ENCODE results near the gene P2RX2.

The P2RX2 gene

GRCh38 chr12:132604151-132604618 is 14.4 kb upstream of the P2RX2 start:
- DNase-seq = no peak

GRCh38 chr12:132604668-132605441 is 13.7 kb upstream of the P2RX2 start:
- DNase-seq = no peak

- no peak for DNase-seq
These were observed 12.7 kb upstream of the P2RX2 start for GRCh38 chr12:132605892-132606291.

- peak; percentile 50 for DNase-seq
These were observed 12.1 kb upstream of the P2RX2 start for GRCh38 chr12:132606466-132606865.

- DNase-seq = no peak
These were observed 11.6 kb upstream of the P2RX2 start for GRCh38 chr12:132606927-132607326.

- no peak for DNase-seq
These were observed 10.1 kb upstream of the P2RX2 start for GRCh38 chr12:132608231-132609171.

- DNase-seq = no peak
These were observed 8.4 kb upstream of the P2RX2 start, which contains the start of gene LRCOL1 for GRCh38 chr12:132610051-132610759. Gene LRCOL1 (minus strand): TSS chr12:132610582. CDS start chr12:132606251, 4,331 bp downstream.

- DNase-seq = no peak
These were observed 7.5 kb upstream of the P2RX2 start for GRCh38 chr12:132610866-132611602.

GRCh38 chr12:132611620-132612019 is 7.0 kb upstream of the P2RX2 start:
- DNase-seq = no peak

- DNase-seq = no peak
These were observed 4.5 kb upstream of the P2RX2 start for GRCh38 chr12:132614029-132614428.

- peak; percentile 53 for DNase-seq
These were observed 3.6 kb upstream of the P2RX2 start for GRCh38 chr12:132614861-132615578.

- DNase-seq = no peak
These were observed 3.0 kb upstream of the P2RX2 start for GRCh38 chr12:132615579-132616038.

- DNase-seq = no peak
These were observed 1.4 kb upstream of the P2RX2 start for GRCh38 chr12:132617135-132617701.

GRCh38 chr12:132617822-132618682 is 524 bp upstream of the P2RX2 start:
- no peak for DNase-seq

- DNase-seq = no peak
These were observed 452 bp downstream of the P2RX2 start for GRCh38 chr12:132619071-132619385.

- DNase-seq = no peak
These were observed 973 bp downstream of the P2RX2 start for GRCh38 chr12:132619386-132620112.

- DNase-seq = no peak
These were observed 1.7 kb downstream of the P2RX2 start for GRCh38 chr12:132620113-132620898.

- DNase-seq = no peak
These were observed 2.5 kb downstream of the P2RX2 start for GRCh38 chr12:132620899-132621656.
